ENCODE data around the gene FN1. TPM values are rescaled to one million over a fixed set of nuclear protein-coding genes. Genes with fewer than 3 reads are reported as not detected.

FN1 gene
- total and polyA plus RNA-seq, 2 of the 8 experiments (the other 6 are each of a cell fraction or from before 2014, with no cell fraction given), result 42.9 to 109 TPM

GRCh38 chr2:215428060-215428910 is 7.6 kb downstream of the FN1 start (continued):
- TF ChIP-seq, protein P1, sequence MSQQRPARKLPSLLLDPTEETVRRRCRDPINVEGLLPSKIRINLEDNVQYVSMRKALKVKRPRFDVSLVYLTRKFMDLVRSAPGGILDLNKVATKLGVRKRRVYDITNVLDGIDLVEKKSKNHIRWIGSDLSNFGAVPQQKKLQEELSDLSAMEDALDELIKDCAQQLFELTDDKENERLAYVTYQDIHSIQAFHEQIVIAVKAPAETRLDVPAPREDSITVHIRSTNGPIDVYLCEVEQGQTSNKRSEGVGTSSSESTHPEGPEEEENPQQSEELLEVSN (IDR thresholded peaks at IDR 0.05), result no peak
- TF ChIP-seq YY1 (IDR thresholded peaks at IDR 0.05; ENCODE audit: low read depth, low read length) (no peak), NANOG (IDR thresholded peaks at IDR 0.05; ENCODE audit: insufficient read depth, low read depth, low read length, poor library complexity, severe bottlenecking) (no peak), CHD7 (IDR thresholded peaks at IDR 0.05; ENCODE audit: insufficient replicate concordance, low read length) (no peak), GABPA (IDR thresholded peaks at IDR 0.05; ENCODE audit: borderline replicate concordance, insufficient read depth, low read length) (no peak)
- TF ChIP-seq, protein P2, sequence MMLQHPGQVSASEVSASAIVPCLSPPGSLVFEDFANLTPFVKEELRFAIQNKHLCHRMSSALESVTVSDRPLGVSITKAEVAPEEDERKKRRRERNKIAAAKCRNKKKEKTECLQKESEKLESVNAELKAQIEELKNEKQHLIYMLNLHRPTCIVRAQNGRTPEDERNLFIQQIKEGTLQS (IDR thresholded peaks at IDR 0.05; ENCODE audit: insufficient read depth, low read depth, low read length), result no peak
